GM12872 (cell line): ENCODE results near the gene IL15RA.

Source experiments
- CTCF ChIP-seq: IDR thresholded peaks from 3 replicates; pipeline ENCODE4 v1.5.1; 2011; ENCODE audit warnings: low read depth, mild to moderate bottlenecking, low read length, moderate library complexity; ENCODE audit not compliant: insufficient read depth

The IL15RA gene

GRCh38 chr10:5965266-5965665, 12.1 kb downstream of the IL15RA start:
- TF ChIP-seq CTCF = no peak

GRCh38 chr10:5964736-5965135, 12.6 kb downstream of the IL15RA start:
- TF ChIP-seq CTCF = no peak

- no peak for TF ChIP-seq CTCF
These were observed 13.8 kb downstream of the IL15RA start for GRCh38 chr10:5963591-5963990.

GRCh38 chr10:5963071-5963470, 14.3 kb downstream of the IL15RA start:
- no peak for TF ChIP-seq CTCF

GRCh38 chr10:5961405-5962100, 15.8 kb downstream of the IL15RA start:
- TF ChIP-seq CTCF = no peak

GRCh38 chr10:5960070-5960972, 17.0 kb downstream of the IL15RA start:
- no peak for TF ChIP-seq CTCF

GRCh38 chr10:5959581-5960069, 17.7 kb downstream of the IL15RA start:
- TF ChIP-seq CTCF = no peak
